Fibroblast of the aortic adventitia (primary cell): ENCODE measurements around the gene TMEM134. TPM values are rescaled to one million over a fixed set of nuclear protein-coding genes. Genes with fewer than 3 reads are reported as not detected.

ENCODE experiments used
- DNase-seq: peaks from one replicate; pipeline ENCODE4 v3.0.0-alpha.2; 2010; ENCODE audit warnings: low read depth
- H3K4me3 ChIP-seq: 2 replicates; pipeline ENCODE4 v1.5.1; 2011; ENCODE audit warnings: low read depth, mild to moderate bottlenecking, control low read depth, low read length, moderate library complexity
- total RNA-seq: library from RNA; depleted of rRNA; stranded (reverse); fragments of >200 nt; gene quantifications from 2 replicates; pipeline ENCODE4 v1.2.3, GENCODE V29; 2012; ENCODE audit warnings: low replicate concordance
- TF ChIP-seq, protein P1 (sequence below): IDR thresholded peaks from 2 replicates; pipeline ENCODE4 v1.5.1; 2011; ENCODE audit warnings: mild to moderate bottlenecking, low read length, control low read depth, inconsistent platforms; ENCODE audit not compliant: insufficient read depth

TMEM134 gene
- total RNA-seq, 1 donor = 27.9 TPM

DNA sequence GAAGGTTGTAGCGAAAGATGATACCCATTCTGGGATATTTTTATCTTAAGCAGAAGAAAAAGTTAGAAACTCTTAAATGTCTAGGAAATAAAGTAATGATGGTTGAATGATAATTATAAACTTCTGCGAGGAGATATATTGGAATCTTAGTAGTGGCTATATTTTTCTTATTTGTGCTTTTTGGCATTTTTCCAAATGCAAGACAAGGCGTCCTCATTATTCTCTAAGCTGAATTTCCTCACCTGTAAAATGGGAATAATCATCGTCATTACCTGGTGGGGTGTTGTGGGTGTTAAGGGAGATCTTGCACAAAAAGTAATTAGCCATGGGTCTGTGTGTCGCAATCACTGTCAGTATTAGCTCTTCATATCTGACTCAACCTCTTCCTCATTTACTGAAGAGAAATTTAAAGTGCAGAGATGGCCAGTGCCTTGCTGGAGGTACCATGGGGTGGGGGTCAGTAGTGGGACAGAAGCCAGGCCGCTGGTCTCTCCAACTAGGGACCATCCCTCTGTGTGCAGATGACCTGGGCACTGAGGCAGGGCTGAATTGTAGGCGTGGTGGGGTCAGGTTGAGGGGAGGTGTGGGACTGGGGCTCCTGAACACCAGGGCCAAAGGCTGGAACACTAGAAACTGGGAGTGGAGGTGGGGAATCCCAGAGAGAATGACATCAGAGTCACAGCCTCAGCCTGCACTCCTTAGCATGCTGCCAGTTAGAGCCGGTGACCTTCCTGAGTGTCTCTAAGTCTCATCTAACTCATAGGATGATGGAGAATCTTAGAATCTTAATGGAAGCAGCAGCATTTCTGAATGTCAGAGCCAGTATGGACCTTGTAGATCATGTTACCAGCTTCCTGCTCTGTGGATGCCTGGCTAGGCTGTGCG lies 32.0 kb upstream of the TMEM134 start:
- DNase-seq = no peak
- TF ChIP-seq, protein P1, sequence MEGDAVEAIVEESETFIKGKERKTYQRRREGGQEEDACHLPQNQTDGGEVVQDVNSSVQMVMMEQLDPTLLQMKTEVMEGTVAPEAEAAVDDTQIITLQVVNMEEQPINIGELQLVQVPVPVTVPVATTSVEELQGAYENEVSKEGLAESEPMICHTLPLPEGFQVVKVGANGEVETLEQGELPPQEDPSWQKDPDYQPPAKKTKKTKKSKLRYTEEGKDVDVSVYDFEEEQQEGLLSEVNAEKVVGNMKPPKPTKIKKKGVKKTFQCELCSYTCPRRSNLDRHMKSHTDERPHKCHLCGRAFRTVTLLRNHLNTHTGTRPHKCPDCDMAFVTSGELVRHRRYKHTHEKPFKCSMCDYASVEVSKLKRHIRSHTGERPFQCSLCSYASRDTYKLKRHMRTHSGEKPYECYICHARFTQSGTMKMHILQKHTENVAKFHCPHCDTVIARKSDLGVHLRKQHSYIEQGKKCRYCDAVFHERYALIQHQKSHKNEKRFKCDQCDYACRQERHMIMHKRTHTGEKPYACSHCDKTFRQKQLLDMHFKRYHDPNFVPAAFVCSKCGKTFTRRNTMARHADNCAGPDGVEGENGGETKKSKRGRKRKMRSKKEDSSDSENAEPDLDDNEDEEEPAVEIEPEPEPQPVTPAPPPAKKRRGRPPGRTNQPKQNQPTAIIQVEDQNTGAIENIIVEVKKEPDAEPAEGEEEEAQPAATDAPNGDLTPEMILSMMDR = no peak
- H3K4me3 ChIP-seq = no peak overlapping the region

DNA sequence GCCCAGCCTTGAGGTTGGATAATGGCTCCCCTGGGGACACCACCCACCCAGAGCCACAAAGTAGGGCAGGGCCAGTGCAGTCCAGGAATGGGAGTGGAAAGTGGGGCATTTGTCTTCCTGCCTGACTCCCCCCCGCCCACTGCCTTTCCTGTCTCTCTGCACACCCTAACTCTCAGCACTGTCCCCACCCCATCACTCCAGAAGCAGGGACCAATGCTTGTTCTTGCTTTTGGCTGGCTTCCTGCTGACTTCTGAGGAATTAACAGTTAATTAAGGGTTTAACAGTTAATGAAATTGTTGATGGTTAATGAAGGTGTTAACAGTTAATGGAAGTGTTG lies 31.4 kb upstream of the TMEM134 start:
- TF ChIP-seq, protein P1 = no peak
- DNase-seq = no peak
- no peak overlapping the region for H3K4me3 ChIP-seq

DNA sequence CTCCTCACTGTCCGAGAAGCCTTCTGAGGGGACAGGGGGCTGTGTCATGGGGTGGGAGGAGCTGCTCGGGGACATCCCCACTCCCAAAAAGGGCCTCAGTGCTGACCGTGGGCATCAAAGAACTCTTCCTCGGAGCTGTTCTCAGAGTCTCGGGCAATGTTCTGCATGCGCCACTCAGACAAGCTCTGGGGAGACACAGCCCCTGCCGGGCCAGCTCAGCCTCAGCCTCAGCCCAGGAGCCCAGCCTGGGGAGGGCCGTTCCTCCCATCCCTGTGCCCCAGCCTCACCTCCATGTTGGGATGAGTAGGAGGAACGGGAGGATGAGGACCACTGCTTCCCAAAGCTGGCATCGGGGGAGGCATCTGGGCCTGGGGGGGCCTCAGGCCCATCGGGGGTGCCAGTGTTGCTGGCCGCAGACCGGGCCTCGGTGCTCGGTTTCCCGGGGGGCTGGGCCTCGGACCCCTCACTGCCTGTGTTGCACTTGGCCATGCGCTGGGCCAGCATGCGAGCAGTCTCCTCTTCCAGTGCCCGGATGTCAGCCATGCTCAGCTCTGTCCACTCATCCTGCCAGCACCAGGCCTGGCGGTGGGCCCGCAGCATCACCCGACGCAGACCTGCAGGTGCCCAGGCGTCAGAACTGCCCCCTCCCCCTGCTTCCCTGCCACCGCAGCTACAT lies 30.9 kb upstream of the TMEM134 start:
- TF ChIP-seq, protein P1 = no peak
- DNase-seq = no peak
- H3K4me3 ChIP-seq = no peak overlapping the region

GRCh38 chr11:67498544-67498972 lies 29.5 kb upstream of the TMEM134 start:
- TF ChIP-seq, protein P1 = no peak
- no peak for DNase-seq
- no peak overlapping the region for H3K4me3 ChIP-seq

DNA sequence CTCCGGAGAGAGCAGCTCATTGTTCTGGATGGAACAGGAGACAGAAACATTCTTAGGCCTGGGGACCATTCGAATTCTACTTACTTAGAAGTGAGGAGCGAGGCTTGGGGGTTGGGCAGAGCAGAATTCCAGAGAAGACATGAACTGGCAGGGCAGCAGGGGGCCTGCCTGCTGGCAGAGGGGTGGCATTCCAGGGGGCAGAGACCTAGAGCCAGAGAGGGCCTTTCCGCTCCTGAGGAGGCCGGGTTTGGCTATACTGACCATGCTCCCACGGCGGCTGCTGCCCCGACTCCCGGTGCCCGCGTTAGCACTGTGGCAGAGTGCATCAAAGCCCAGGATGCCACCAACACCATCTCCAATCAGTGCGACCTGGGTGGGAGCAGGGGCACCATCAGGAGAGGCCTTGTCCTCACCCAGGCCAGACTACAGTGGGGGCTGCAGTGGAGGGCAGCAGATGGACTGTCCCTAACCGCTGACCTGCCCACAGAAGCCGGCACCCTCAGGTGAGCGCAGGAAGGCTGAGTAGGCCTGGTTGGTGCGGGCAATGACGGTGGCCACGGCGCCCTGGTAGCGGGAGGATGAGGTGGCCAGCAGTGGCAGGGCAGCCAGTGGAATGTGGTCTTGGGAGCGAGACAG lies 28.7 kb upstream of the TMEM134 start:
- TF ChIP-seq, protein P1 = no peak
- no peak for DNase-seq
- no peak overlapping the region for H3K4me3 ChIP-seq

DNA sequence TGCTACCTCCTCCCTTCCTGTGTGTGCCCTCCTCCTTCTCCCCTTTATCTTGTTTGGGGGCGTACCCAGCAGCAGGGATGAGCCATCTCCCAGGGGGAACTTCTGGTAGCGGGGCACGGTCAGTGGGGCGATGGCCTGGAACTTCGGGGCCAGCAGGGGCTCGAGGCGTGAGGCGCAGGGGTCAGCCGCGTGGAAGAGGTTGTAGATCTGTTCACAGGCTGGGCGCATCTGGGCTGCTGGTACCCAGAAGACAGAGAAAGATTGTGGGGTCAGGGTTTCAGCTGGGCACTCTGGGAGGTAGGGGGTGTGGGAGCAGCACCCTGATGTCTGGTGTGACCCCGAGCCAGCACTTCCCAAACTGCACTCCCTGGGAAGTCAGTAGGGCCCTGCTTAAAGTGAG lies 27.1 kb upstream of the TMEM134 start:
- TF ChIP-seq, protein P1 = no peak

More for the DNA sequence above, 27.1 kb upstream of the TMEM134 start:
- DNase-seq = no peak
- no peak overlapping the region for H3K4me3 ChIP-seq
